HT-29 (cell line): ENCODE data around the gene TGM2. TPM values are rescaled to one million over a fixed set of nuclear protein-coding genes. Genes with fewer than 3 reads are reported as not detected.
A peak's percentile ranks its signal among the peaks of the same experiment; 100 is the strongest.

ENCODE experiments used
- DNase-seq: peaks from one replicate; pipeline ENCODE4 v3.0.0-alpha.2; 2015; ENCODE audit warnings: low spot score
- small RNA-seq: library from RNA; depleted of rRNA; stranded (forward); fragments of <200 nt; gene quantifications from one replicate; pipeline ENCODE3, GENCODE V24; 2014
- total RNA-seq: library from RNA; depleted of rRNA; stranded (reverse); fragments of >200 nt; shearing (Covaris generic); gene quantifications from 2 replicates; pipeline ENCODE4 v1.2.3, GENCODE V29; 2014; rRNA removed

TGM2 gene
- total RNA-seq, 1 experiment from 2014 or later = 253 TPM

GRCh38 chr20:38095017-38095686 is 69.9 kb downstream of the TGM2 start:
- no peak for DNase-seq

GRCh38 chr20:38094373-38094891 is 70.6 kb downstream of the TGM2 start:
- DNase-seq = peak; percentile 40

- no peak for DNase-seq
These were observed 71.4 kb downstream of the TGM2 start for GRCh38 chr20:38093641-38094077.

- DNase-seq = no peak
These were observed 72.2 kb downstream of the TGM2 start for GRCh38 chr20:38092915-38093314.

GRCh38 chr20:38092260-38092857 is 72.7 kb downstream of the TGM2 start:
- no peak for DNase-seq

- no peak for DNase-seq
These were observed 73.4 kb downstream of the TGM2 start for GRCh38 chr20:38091441-38092216.

- no peak for DNase-seq
These were observed 75.0 kb downstream of the TGM2 start for GRCh38 chr20:38090061-38090460.

- DNase-seq = no peak
These were observed 75.6 kb downstream of the TGM2 start for GRCh38 chr20:38089500-38089899.

GRCh38 chr20:38085026-38085425 is 80.0 kb downstream of the TGM2 start:
- no peak for DNase-seq

- DNase-seq = peak; percentile 43
These were observed 80.6 kb downstream of the TGM2 start for GRCh38 chr20:38084425-38084951.

GRCh38 chr20:38083338-38084048 is 81.6 kb downstream of the TGM2 start:
- DNase-seq = no peak

GRCh38 chr20:38082894-38083293 is 82.2 kb downstream of the TGM2 start:
- DNase-seq = no peak

GRCh38 chr20:38081575-38081974 is 83.5 kb downstream of the TGM2 start:
- no peak for DNase-seq

- DNase-seq = no peak
These were observed 85.7 kb downstream of the TGM2 start for GRCh38 chr20:38079353-38079752.

- DNase-seq = no peak
These were observed 87.0 kb downstream of the TGM2 start for GRCh38 chr20:38078084-38078483.

Small RNA genes lying within 50 kb of the gene (small RNA-seq; reads per million reads assigned to genes)
- gene RN7SL237P = not detected

Other genes starting within 250 kb of the TGM2 start
- gene TTI1, start 131.8 kb downstream of the TGM2 start, total RNA-seq = 24.6 and 27.6 TPM in 2 replicates
- gene RPRD1B, start 131.5 kb downstream of the TGM2 start, total RNA-seq = 33.9 and 35.5 TPM in 2 replicates
- 0.05 TPM in 1 of 2 replicates, not detected in the other for gene KIAA1755, start 95.5 kb upstream of the TGM2 start, total RNA-seq
- gene BPI, start 138.9 kb upstream of the TGM2 start, total RNA-seq = not detected in 2 replicates
- gene LBP, start 181.2 kb upstream of the TGM2 start, total RNA-seq = 0.28 TPM in 1 of 2 replicates, not detected in the other